Endometrium (tissue), 2 donors: Measurements from ENCODE around the gene OR51B4.
"Not testable (repeated sequence)": the region's sequence is repeated elsewhere in the genome, so short reads cannot be mapped to it uniquely, and the experiment has no call there.

Experiments used
- FAIRE-seq: peaks from 2 replicates; lab custom pipeline; 2012; peaks lifted over from hg19 to GRCh38; lab: Jason Lieb, UNC
- donor health status: control.
- donor health status: control.

OR51B4 gene, protein sequence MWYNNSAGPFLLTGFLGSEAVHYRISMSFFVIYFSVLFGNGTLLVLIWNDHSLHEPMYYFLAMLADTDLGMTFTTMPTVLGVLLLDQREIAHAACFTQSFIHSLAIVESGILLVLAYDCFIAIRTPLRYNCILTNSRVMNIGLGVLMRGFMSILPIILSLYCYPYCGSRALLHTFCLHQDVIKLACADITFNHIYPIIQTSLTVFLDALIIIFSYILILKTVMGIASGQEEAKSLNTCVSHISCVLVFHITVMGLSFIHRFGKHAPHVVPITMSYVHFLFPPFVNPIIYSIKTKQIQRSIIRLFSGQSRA

DNA sequence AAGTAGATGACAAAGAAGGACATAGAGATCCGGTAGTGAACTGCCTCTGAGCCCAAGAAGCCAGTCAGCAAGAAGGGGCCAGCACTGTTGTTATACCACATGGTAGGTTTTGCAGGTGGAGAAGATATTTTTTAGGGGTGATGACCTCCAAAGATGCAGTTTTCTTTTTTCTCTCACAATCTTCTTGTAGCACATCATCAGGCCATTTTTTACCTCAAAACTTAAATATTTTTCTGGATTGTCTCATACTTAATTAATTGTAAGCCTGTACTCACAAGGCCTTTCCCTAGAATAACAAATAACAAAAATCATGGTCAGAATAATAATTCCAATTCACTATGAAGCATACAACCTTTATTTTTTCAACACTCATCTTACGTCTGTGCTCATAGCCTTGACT is at the start of gene OR51B4:
Gene OR51B4, minus strand, starts transcription at position 101 of the 400 bp plus-strand sequence. Its CDS starts 0 bp downstream, at position 101.
- FAIRE-seq = no peak

- FAIRE-seq = no peak
These were observed 49.5 kb upstream of the OR51B4 start, which contains the start of gene OR51B6 for GRCh38 chr11:5351208-5351607. Gene OR51B6, plus strand, starts transcription at chr11:5351508. Its CDS starts 0 bp downstream, at chr11:5351508.

DNA sequence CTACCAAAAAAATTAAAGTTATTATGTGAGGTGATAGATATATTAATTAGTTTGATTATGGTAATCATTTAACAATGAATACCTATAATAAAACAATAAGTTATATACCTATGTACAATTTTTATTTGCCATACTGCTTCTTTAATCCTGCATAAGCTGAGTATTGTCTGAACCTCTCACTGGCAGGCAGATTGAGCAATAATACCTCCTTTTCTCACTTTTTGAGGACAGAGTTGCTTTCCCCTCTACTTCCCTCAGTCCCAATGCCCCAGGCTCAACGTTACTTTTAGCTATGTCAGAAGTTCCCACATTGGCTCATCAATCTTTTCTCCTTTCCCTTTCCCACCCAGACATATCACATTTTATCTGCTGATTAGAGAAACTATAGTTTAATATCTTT is 47.8 kb upstream of the OR51B4 start:
- no peak for FAIRE-seq

GRCh38 chr11:5348551-5349194 is 46.9 kb upstream of the OR51B4 start:
- no peak for FAIRE-seq

DNA sequence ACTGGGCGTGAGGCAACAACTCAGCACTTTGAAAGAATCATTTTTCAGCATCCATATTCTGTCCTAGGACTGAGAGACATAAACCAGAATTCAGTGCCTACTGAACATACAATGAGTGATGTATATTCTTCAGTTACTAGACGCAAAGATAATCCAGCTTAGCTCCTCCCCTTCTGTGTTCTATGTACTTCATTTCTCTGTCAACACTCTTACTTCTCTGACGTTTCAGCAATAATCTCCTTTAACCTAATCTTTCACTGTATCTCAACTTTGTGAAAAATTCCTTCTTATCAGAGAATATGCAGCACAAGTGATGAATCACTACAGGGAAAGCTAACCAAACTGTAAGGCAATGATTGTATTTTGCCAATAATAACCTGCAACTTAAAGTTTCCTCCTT is 44.1 kb upstream of the OR51B4 start:
- no peak for FAIRE-seq

DNA sequence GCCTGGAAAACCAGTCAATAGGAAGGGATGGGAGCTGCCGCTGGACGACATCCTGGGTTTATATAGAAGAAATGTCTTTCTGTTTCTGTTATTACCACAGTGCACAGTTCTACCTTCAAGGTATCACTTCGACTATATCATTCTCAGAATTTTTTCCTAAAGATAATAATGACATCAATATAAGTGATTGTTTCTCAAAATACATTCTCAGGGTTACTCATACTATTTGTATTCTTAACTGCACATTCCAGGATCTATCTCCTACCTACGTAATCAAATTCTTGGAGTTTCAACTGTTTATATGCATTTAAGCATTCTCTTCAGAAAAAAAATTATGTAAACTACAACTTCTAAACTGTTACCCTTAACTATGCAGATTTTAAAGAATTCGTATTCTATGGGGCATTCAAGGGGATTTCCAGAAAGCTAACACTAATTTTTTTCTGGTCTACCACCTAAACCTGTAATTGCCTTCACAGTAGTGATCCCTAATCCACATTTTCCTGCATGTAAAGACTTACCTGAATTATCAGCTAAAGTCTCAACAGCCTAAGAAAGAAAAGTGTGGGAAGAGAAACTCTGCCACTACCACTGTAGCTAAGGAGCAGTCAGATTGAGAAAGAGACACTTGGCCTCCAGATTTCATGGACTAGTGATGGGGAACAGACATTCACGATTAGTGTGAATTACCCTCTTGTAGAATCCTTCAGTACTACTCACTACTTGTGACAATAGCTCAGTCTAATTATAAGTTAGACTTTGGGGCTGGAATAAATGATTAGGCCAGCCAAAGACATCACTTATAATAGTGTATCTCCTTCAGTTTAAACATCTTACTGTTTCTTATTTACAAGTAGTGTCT is 42.0 kb upstream of the OR51B4 start, which contains the start of gene OR51B5:
Gene OR51B5, minus strand, starts transcription at position 51 of the 862 bp plus-strand sequence. Its CDS starts 0 bp downstream, at position 51.
- no peak for FAIRE-seq

- FAIRE-seq = no peak
These were observed 38.1 kb upstream of the OR51B4 start for GRCh38 chr11:5339771-5340322.

DNA sequence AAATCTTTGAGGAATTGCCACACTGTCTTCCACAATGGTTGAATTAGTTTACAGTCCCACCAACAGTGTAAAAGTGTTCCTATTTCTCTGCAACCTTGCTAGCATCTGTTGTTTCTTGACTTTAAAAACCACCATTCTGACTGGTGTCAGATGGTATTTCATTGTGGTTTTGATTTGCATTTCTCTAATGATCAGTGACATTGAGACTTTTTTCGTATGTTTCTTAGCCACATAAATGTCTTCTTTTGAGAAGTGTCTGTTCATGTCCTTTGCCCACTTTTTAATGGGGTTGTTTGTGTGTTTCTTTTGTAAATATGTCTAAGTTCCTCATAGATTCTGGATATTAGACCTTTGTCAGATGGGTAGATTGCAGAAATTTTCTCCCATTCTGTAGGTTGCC is 35.5 kb upstream of the OR51B4 start:
- FAIRE-seq = not testable (repeated sequence)

DNA sequence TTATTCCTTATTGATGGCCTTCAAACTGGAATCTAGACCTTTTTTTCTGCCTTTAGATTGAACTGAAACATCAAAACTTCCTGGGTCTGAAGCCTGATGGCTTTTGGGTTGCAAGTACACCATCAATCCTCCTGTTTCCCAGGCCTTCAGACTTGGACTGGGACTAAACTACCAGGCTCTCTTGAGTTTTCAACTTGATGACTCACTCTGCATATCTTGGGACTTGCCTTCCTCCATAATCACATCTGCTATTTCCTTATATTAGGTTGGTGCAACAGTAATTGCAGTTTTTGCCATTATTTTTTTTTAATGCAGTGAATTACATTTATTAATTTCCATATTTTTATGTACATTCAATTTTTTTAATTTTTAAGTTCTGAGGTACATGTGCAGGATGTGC is 34.6 kb upstream of the OR51B4 start:
- FAIRE-seq = no peak

DNA sequence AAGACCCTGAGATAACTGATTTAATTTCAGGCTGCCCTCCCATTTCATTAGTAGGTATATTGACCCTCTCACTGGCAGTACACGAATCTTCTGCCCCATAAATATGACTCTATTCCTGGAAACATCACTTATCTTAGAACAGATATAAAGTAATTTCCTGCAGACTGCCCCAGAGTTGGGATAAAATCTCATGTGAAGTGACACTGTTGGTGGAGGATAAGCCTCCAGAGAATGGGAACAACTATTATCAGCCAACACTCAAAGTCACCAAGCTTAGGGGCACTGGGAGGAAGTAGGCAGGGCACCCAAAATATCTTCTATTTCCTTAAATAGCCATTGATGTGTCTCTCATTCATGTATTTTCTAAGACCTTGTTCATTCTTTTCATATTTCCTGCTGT is 33.4 kb upstream of the OR51B4 start:
- FAIRE-seq = no peak

DNA sequence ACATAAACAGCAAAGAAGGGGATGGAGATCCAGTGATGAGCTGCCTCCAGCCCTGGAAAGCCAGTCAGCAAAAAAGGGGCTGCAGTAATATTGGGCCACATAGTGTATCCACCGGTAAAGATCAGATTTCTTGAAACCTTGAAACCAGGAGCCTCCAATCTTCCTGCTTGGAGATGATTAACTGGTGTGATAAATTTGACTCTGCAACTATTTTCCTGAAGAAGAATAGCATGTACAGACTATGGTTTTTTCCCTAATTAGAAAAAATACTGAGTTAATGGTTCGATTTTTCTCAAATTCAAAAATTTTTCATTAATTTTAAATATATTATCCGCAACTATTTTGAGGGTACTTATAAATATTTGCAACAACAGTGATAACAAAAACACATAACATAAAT is 22.5 kb upstream of the OR51B4 start, which contains the start of gene OR51B2:
Gene OR51B2, minus strand, starts transcription at position 101 of the 400 bp plus-strand sequence. Its CDS starts 0 bp downstream, at position 101.
- no peak for FAIRE-seq

GRCh38 chr11:5317292-5317691 is 15.5 kb upstream of the OR51B4 start:
- no peak for FAIRE-seq

DNA sequence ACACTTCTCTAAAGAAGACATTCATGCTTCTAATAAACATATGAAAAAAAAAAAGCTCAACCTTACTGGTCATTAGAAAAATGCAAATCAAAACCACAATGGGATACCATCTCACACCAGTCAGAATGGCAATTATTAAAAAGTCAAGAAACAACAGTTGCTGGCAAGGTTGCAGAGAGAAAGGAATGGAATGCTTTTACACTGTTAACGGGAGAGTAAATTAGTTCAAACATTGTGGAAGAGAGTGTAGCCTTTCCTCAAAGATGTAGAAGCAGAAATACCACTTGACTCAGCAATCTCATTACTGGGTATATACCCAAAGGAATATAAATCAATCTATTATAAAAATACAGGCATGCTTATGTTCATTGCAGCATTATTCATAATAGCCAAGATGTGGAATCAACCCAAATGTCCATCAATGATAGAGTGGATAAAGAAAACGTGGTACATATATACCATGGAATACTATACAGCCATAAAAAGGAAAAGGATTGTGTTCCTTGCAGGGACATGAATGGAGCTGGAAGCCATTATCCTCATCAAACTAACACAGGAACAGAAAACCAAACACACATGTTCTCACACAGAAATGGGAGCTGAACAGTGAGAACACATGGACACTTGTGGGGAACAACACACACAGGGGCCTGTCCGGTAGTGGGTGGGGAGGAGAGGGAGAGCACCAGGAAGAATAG is 11.7 kb upstream of the OR51B4 start:
- not testable (repeated sequence) for FAIRE-seq

DNA sequence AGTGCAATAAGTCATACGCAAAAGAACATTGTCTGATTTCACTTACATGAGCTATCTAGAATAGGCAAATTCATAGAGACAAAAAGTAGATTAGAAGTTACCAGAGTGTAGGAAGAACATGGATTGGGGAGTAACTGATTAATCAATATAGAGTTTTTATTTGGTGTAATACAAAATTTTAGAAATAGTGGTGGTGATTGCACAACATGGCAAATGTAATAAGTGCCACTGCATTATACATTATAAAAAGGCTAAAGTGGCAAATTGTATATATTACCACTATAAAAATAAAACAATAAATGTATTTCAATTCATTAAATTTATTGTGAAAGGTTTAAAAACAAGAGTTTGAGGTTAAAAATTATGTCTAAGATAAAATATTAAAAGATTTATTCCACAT is 8.7 kb upstream of the OR51B4 start:
- FAIRE-seq = no peak

GRCh38 chr11:5307256-5308019 is 5.7 kb upstream of the OR51B4 start:
- FAIRE-seq = no peak

- no peak for FAIRE-seq
These were observed 2.3 kb upstream of the OR51B4 start for GRCh38 chr11:5304046-5304445.

DNA sequence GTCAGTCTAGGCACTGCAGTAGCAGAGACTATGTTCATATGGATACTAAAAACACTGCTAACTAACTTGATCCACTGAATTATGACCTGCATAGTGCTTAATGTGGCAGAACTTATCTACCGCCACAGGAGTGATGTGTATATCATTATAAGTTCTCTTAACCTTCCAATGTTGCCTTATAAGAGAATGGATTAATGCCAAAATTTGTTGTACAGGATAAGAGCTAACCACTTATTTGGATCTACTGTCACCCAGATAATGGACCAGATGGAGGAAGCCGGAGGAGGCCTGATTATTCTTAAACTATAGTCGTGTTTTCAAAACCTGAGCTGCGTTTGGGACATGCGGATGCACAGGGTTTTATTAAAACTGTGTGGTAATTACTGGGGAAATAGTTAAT is 1.9 kb upstream of the OR51B4 start:
- FAIRE-seq = no peak

DNA sequence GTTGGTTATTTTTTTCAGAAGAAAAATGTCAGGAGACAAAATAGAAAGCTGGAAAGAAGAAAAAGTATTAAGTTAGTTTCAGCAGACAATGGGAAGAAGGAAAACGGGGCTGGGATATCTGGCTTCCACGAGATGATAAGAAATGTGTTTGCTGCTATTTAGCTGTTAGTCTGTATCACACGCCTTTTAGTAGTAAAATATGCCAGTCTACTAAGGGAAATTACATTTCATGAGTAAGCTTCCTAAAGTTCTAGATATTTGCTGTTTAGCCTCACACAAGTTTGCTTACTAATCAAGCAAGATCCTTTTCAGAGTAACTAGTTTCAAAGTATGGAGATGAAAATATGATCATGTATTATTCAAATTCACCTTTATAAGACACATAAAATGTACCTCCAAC is 1.5 kb downstream of the OR51B4 start:
- no peak for FAIRE-seq

DNA sequence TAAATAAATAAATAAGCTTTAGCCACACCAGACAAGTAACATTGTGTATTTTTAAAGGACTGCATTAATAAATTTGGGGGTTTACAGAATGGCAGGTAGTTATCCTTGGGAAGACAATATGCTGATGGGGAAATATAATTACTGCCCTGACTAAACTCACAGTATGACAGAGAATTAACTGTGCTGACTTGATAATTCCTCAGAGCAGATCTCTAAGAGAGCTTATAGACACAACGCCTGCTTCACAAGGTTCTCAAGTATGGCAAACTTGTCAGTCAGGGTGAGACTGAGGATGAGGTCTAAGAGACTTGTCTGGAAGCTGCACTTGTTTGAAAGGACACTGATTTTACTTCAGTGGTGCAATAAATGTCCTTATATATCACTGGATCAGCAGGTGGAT is 3.3 kb downstream of the OR51B4 start:
- no peak for FAIRE-seq

DNA sequence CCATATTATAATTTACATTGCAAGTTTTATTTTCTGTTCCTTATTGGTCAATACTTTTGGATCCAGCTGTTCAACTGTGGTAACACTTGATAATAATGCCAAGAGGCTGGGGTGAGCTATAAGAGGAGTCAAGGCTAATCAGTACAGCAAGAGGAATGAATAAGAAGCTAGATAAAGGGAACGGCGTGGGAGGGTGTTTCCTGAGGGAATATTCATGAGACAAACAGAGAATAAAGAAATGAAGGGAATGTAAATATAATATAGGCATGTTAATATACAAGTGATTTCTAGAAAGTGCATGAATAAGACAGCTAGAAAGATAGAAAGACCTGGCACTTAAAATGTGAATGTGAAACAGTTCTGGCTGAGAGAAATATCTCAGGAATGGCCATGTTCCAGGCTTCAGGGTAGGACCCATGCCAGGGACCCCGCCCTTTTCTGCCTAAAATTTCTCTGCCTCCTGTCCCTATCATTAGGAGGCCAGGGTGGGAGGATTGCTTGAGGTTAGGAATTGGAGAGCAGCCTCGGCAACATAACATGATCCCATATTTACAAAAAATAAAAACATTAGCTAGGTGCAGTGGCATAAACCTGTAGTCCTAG is 3.9 kb downstream of the OR51B4 start:
- FAIRE-seq = no peak
